Endodermal cell (in vitro differentiated cells): ENCODE measurements around the gene PLPPR1. TPM values are rescaled to one million over a fixed set of nuclear protein-coding genes. Genes with fewer than 3 reads are reported as not detected.

Source experiments
- DNase-seq: peaks from one replicate; pipeline ENCODE4 v3.0.0-alpha.2; 2017
- H3K27ac ChIP-seq: 2 replicates; pipeline ENCODE4 v1.5.1; 2013; ENCODE audit warnings: mild to moderate bottlenecking, low read depth, low read length, moderate library complexity
- H3K27me3 ChIP-seq: 2 replicates; pipeline ENCODE4 v1.6.1; 2013; ENCODE audit warnings: mild to moderate bottlenecking, low read length, moderate library complexity; ENCODE audit not compliant: insufficient read depth, control insufficient read depth, poor library complexity, severe bottlenecking
- H3K36me3 ChIP-seq: 2 replicates; pipeline ENCODE4 v1.7.0; 2013; ENCODE audit warnings: mild to moderate bottlenecking, low read length, moderate library complexity; ENCODE audit not compliant: control insufficient read depth, insufficient read depth
- H3K4me1 ChIP-seq: one replicate; pipeline ENCODE4 v1.7.0; 2013; ENCODE audit warnings: low read length; ENCODE audit not compliant: control insufficient read depth, insufficient read depth
- H3K4me3 ChIP-seq: 2 replicates; pipeline ENCODE4 v1.5.1; 2013; ENCODE audit warnings: mild to moderate bottlenecking, low read length, moderate library complexity
- H3K9ac ChIP-seq: 2 replicates; pipeline ENCODE4 v1.6.1; 2013; ENCODE audit warnings: mild to moderate bottlenecking, low read length, moderate library complexity; ENCODE audit not compliant: poor library complexity, severe bottlenecking; ENCODE audit errors: extremely low read depth
- H3K9me3 ChIP-seq: 2 replicates; pipeline ENCODE4 v1.6.1; 2013; ENCODE audit warnings: mild to moderate bottlenecking, low read length, moderate library complexity; ENCODE audit not compliant: control insufficient read depth
- H3K27ac Mint-ChIP-seq: 2 replicates; pipeline ENCODE4 v1.8.0; 2020; ENCODE audit warnings: mixed read lengths
- H3K27me3 Mint-ChIP-seq: 2 replicates; pipeline ENCODE4 v1.8.0; 2021; ENCODE audit warnings: mild to moderate bottlenecking, mixed read lengths; ENCODE audit not compliant: insufficient read depth
- H3K36me3 Mint-ChIP-seq: 2 replicates; pipeline ENCODE4 v1.8.0; 2020; ENCODE audit warnings: low read depth, mixed read lengths
- H3K4me1 Mint-ChIP-seq: 2 replicates; pipeline ENCODE4 v1.8.0; 2020; ENCODE audit warnings: mixed read lengths
- H3K4me3 Mint-ChIP-seq: 2 replicates; pipeline ENCODE4 v1.8.0; 2020; ENCODE audit warnings: mild to moderate bottlenecking, moderate library complexity, mixed read lengths
- H3K9me3 Mint-ChIP-seq: 2 replicates; pipeline ENCODE4 v1.8.0; 2020; ENCODE audit warnings: mild to moderate bottlenecking, mixed read lengths
- CTCF ChIP-seq: fragments of 200-600 bp; sonication (generic); conservative IDR thresholded peaks from 2 replicates; pipeline ENCODE4 v1.5.0; 2021; ENCODE audit warnings: antibody characterized with exemption, mild to moderate bottlenecking
- WGBS, 2 experiments: methylation state at CpG; one replicate each; pipeline versions ENCODE4 v1.1.5 to v1.1.7; 2013; ENCODE audit warnings: missing lambda C conversion rate in 2 of 2, mixed read lengths in 1 of 2; ENCODE audit not compliant: insufficient coverage in 1 of 2, insufficient read length in 1 of 2; 5-methylcytosine and 5-hydroxymethylcytosine counted together
- total RNA-seq, 2 donors: library from RNA; stranded (reverse); fragmentation: NEBNext Ultra II Directional in 1 of 2; extraction: Animal tissue kit (Norgen Biotek cat#: 25700) in 1 of 2; gene quantifications; 2 replicates in 1 of 2; 3 replicates in 1 of 2; pipeline ENCODE4 v1.2.1, GENCODE V29; 2021

PLPPR1 gene
- total RNA-seq, 2 donors from 2014 or later, result 1.5 to 4.6 TPM

GRCh38 chr9:101317735-101318134, 289.2 kb downstream of the PLPPR1 start:
- Histone ChIP-seq H3K36me3 (no peaks in the 10 kb centered on the region), H3K4me3 (no peak overlapping the region), H3K27me3 (no peaks in the 10 kb centered on the region), H3K4me1 (no peaks in the 10 kb centered on the region), H3K27ac (no peak overlapping the region), H3K9ac (no peak overlapping the region), H3K9me3 (no peaks in the 10 kb centered on the region)
- Mint-ChIP-seq H3K36me3 (no peaks in the 10 kb centered on the region), H3K4me3 (no peak overlapping the region), H3K9me3 (no peaks in the 10 kb centered on the region), H3K27ac (no peak overlapping the region), H3K27me3 (no peaks in the 10 kb centered on the region), H3K4me1 (no peaks in the 10 kb centered on the region)
- no peak for TF ChIP-seq CTCF
- no peak for DNase-seq

DNA sequence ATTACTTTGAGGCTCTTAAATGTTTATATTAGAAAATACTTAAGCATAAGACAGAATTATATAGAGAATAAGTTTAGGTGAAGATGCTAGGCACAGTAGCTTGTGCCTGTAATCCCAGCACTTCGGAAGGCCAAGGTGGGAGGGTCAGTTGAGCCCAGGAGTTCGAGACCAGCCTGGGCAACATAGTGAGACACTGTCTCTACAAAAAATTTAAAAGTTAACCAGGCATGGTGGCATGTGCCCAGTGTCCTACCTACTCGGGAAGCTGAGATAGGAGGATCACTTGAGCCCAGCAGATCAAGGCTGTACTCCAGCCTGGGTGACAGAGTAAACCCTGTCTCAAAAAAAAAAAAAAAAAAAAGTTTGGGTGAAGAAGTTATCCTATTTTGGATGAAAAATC, 294.6 kb downstream of the PLPPR1 start:
- Mint-ChIP-seq H3K27ac (no peak overlapping the region), H3K27me3 (no peaks in the 10 kb centered on the region), H3K4me1 (peaks cover 3% of the 10 kb centered on the region), H3K9me3 (peaks cover 19% of the 10 kb centered on the region), H3K36me3 (peaks cover 8% of the 10 kb centered on the region), H3K4me3 (no peak overlapping the region)
- no peak for DNase-seq
- Histone ChIP-seq H3K9ac (no peak overlapping the region), H3K9me3 (peaks cover 15% of the 10 kb centered on the region), H3K27ac (no peak overlapping the region), H3K4me1 (no peaks in the 10 kb centered on the region), H3K36me3 (no peaks in the 10 kb centered on the region), H3K27me3 (no peaks in the 10 kb centered on the region), H3K4me3 (no peak overlapping the region)
- no peak for TF ChIP-seq CTCF
- WGBS, 2 experiments, result 92 to 93% methylated on average over 3 of the region's 3 CpGs

DNA sequence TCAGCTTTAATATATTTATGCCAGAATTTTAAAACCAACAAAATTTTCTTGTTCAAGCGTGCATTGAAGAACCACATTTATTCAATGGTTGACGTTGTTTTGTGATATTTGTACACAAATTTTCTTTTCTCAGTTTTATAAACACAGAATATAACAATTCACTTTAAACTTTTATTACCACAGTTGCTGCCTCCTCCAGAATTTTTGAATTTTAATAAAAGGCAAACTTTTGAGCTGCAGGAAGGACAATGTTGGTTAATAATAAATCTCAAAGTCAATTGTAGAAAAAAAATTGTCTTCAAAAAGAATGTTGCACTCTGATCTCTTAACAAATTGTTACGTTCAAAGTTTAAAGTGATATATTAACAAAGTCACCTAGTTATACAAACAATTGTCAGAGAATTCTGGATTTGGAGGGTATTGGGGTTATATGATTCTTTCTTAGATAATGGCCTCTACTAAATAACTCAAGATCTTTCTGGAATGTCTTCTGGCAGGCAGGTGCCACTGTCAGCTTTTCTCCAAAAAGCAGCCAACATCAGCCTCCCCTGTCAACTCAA, 295.8 kb downstream of the PLPPR1 start:
- H3K4me1 Mint-ChIP-seq, result peaks cover 3% of the 10 kb centered on the region
- H3K27ac ChIP-seq, result no peak overlapping the region
- no peaks in the 10 kb centered on the region for H3K27me3 ChIP-seq
- H3K36me3 Mint-ChIP-seq, result peaks cover 8% of the 10 kb centered on the region
- no peak overlapping the region for H3K27ac Mint-ChIP-seq
- peaks cover 27% of the 10 kb centered on the region for H3K9me3 ChIP-seq
- H3K9me3 Mint-ChIP-seq, result peaks cover 21% of the 10 kb centered on the region
- no peak overlapping the region for H3K9ac ChIP-seq
- no peaks in the 10 kb centered on the region for H3K36me3 ChIP-seq
- H3K4me1 ChIP-seq, result no peaks in the 10 kb centered on the region
- WGBS, 2 experiments, result no CpG with 5 or more reads among the region's 3 CpGs
- no peaks in the 10 kb centered on the region for H3K27me3 Mint-ChIP-seq
- TF ChIP-seq CTCF, result no peak
- no peak for DNase-seq
- H3K4me3 ChIP-seq, result no peak overlapping the region
- H3K4me3 Mint-ChIP-seq, result no peak overlapping the region
